DMS153 (cell line): ENCODE results near the gene GCK.
A peak's percentile ranks its signal among the peaks of the same experiment; 100 is the strongest.

Experiments used
- DNase-seq: peaks from one replicate; lab custom pipeline; 2025; lab: John Stamatoyannopoulos, UW

The GCK gene

GRCh38 chr7:44189286-44189992 is at the start of gene GCK:
Gene GCK (minus strand): TSS chr7:44189439. CDS start chr7:44188953, 486 bp downstream.
- peak; percentile 58 for DNase-seq

GRCh38 chr7:44238116-44238695 is 49.0 kb upstream of the GCK start:
- DNase-seq, result no peak

- DNase-seq, result no peak
Measured at GRCh38 chr7:44237696-44238095, 48.5 kb upstream of the GCK start.

- no peak for DNase-seq
Measured at GRCh38 chr7:44236333-44236728, 47.1 kb upstream of the GCK start.

GRCh38 chr7:44235582-44236332 is 46.5 kb upstream of the GCK start:
- no peak for DNase-seq

GRCh38 chr7:44235066-44235465 is 45.8 kb upstream of the GCK start:
- no peak for DNase-seq

- DNase-seq, result no peak
Measured at GRCh38 chr7:44232901-44233715, 43.9 kb upstream of the GCK start.

GRCh38 chr7:44232396-44232795 is 43.2 kb upstream of the GCK start:
- no peak for DNase-seq

GRCh38 chr7:44231088-44231487 is 41.8 kb upstream of the GCK start:
- no peak for DNase-seq

- DNase-seq, result no peak
Measured at GRCh38 chr7:44230286-44230685, 41.0 kb upstream of the GCK start.

- DNase-seq, result no peak
Measured at GRCh38 chr7:44229546-44230105, 40.4 kb upstream of the GCK start.

GRCh38 chr7:44228571-44229350 is 39.5 kb upstream of the GCK start:
- no peak for DNase-seq

- no peak for DNase-seq
Measured at GRCh38 chr7:44227911-44228310, 38.7 kb upstream of the GCK start.

- DNase-seq, result no peak
Measured at GRCh38 chr7:44226396-44226753, 37.1 kb upstream of the GCK start.

GRCh38 chr7:44225566-44226395 is 36.5 kb upstream of the GCK start:
- DNase-seq, result no peak

GRCh38 chr7:44224974-44225565 is 35.8 kb upstream of the GCK start:
- DNase-seq, result no peak

- peak; percentile 55 for DNase-seq
Measured at GRCh38 chr7:44224080-44224973, 35.1 kb upstream of the GCK start.

GRCh38 chr7:44223362-44224079 is 34.3 kb upstream of the GCK start:
- DNase-seq, result no peak
